ENCODE data around the gene SDK1. TPM values are rescaled to one million over a fixed set of nuclear protein-coding genes. Genes with fewer than 3 reads are reported as not detected.

The SDK1 gene
- total RNA-seq, 2 experiments from 2014 or later: 0.19 to 0.36 TPM

DNA sequence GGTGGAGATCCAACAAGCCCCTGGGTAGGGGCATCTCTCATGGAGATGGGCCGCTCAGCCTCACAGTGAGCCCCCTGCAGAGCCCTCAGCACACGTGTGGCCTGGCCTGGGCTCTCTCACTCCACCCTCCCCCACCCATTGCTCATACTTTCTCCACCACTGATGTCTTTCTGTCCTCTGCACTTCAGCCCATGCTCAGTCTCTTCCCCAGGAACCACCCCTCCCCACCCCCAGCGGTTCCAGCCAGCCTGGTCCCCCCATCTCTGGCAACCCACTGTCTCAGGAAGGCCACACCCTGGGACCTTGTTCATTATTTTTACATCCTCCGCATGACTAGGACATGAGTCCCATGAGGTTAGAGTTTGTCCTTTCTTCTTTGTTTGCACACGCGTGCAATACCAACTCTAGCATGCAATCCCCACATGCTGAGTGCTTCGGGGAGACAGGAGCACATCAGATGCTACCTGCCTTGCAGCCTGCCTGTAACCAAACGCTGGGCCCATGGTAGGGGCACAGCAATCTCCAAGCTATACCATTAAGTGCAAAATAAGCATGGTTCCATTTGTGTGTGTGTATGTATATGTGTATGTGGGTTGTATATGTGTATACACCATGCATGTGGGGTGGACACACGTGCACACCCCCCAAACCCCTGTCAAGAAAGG is 972.6 kb downstream of the SDK1 start:
- Histone ChIP-seq H4K20me1 (ENCODE audit: insufficient read depth, low read length) (no peaks in the 10 kb centered on the region), H2AFZ (ENCODE audit: low read length) (no peak overlapping the region), H3K9me2 (ENCODE audit: insufficient read depth, low read length) (no peaks in the 10 kb centered on the region), H3K4me3 (ENCODE audit: low read depth, low read length, poor library complexity, severe bottlenecking) (no peak overlapping the region), H3K4me2 (ENCODE audit: low read length) (no peak overlapping the region), H3K27ac (ENCODE audit: low read depth, low read length, poor library complexity, severe bottlenecking) (no peak overlapping the region), H3K4me1 (ENCODE audit: insufficient read depth, low read length, poor library complexity, severe bottlenecking) (no peaks in the 10 kb centered on the region), H3K9me3 (ENCODE audit: low read length) (no peaks in the 10 kb centered on the region), H3K36me3 (ENCODE audit: insufficient read depth, low read length) (no peaks in the 10 kb centered on the region), H3K79me2 (ENCODE audit: insufficient read depth, low read depth, low read length) (no peaks in the 10 kb centered on the region)
- TF ChIP-seq, protein P1, sequence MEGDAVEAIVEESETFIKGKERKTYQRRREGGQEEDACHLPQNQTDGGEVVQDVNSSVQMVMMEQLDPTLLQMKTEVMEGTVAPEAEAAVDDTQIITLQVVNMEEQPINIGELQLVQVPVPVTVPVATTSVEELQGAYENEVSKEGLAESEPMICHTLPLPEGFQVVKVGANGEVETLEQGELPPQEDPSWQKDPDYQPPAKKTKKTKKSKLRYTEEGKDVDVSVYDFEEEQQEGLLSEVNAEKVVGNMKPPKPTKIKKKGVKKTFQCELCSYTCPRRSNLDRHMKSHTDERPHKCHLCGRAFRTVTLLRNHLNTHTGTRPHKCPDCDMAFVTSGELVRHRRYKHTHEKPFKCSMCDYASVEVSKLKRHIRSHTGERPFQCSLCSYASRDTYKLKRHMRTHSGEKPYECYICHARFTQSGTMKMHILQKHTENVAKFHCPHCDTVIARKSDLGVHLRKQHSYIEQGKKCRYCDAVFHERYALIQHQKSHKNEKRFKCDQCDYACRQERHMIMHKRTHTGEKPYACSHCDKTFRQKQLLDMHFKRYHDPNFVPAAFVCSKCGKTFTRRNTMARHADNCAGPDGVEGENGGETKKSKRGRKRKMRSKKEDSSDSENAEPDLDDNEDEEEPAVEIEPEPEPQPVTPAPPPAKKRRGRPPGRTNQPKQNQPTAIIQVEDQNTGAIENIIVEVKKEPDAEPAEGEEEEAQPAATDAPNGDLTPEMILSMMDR (conservative IDR thresholded peaks at IDR 0.05; ENCODE audit: low read length): no peak
- no peak for TF ChIP-seq EZH2phosphoT487 (IDR thresholded peaks at IDR 0.05; ENCODE audit: borderline replicate concordance, low read depth, low read length)
- intact Hi-C loops (cut with micrococcal nuclease; ENCODE audit: unreplicated experiment): no loop called here
- DNase-seq (ENCODE audit: low spot score): no peak
- no TSS peak for BruUV-seq (replicated peaks)
- ChIA-PET POLR2A (interaction anchor here (0.6 kb wide), 1 partner anchor 20 kb away, joined by 4 read pairs; no protein-coding TSS in a partner anchor), CTCF (ENCODE audit: unreplicated experiment) (no interaction called here)

DNA sequence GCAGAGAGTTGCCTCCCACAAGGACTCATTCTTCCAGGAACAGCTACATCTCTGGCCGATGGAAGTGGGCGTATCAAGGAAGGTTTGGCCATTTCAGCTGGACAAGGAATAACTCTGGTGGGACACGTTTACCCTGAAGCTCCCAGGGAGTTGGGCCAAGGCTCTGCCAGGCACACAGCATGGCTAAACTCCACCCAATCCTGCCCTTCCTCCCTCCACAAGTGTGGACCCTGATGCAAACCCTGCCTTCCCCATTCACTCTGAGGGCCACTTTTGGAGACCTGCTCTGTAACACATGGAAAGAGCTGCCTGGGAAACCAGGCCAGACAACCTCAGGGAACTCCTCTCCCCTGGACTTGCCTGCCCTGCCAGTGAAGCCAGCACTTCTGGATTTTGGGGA is 973.2 kb downstream of the SDK1 start:
- TF ChIP-seq, protein P1 (conservative IDR thresholded peaks at IDR 0.05; ENCODE audit: low read length): no peak
- TF ChIP-seq EZH2phosphoT487 (IDR thresholded peaks at IDR 0.05; ENCODE audit: borderline replicate concordance, low read depth, low read length): no peak
- H3K4me1 ChIP-seq (ENCODE audit: insufficient read depth, low read length, poor library complexity, severe bottlenecking): no peaks in the 10 kb centered on the region
- H3K4me3 ChIP-seq (ENCODE audit: low read depth, low read length, poor library complexity, severe bottlenecking): no peak overlapping the region
- H3K9me2 ChIP-seq (ENCODE audit: insufficient read depth, low read length): no peaks in the 10 kb centered on the region
- H3K36me3 ChIP-seq (ENCODE audit: insufficient read depth, low read length): no peaks in the 10 kb centered on the region
- no peak overlapping the region for H3K27ac ChIP-seq (ENCODE audit: low read depth, low read length, poor library complexity, severe bottlenecking)
- H2AFZ ChIP-seq (ENCODE audit: low read length): no peak overlapping the region
- no peaks in the 10 kb centered on the region for H3K79me2 ChIP-seq (ENCODE audit: insufficient read depth, low read depth, low read length)
- intact Hi-C loops (cut with micrococcal nuclease; ENCODE audit: unreplicated experiment): no loop called here
- H3K9me3 ChIP-seq (ENCODE audit: low read length): no peaks in the 10 kb centered on the region
- ChIA-PET CTCF (ENCODE audit: unreplicated experiment) (no interaction called here), POLR2A (interaction anchor here (0.6 kb wide), 1 partner anchor 20 kb away, joined by 4 read pairs; no protein-coding TSS in a partner anchor)
- H3K4me2 ChIP-seq (ENCODE audit: low read length): no peak overlapping the region
- no peak for DNase-seq (ENCODE audit: low spot score)
- no peaks in the 10 kb centered on the region for H4K20me1 ChIP-seq (ENCODE audit: insufficient read depth, low read length)
- BruUV-seq (replicated peaks): no TSS peak

DNA sequence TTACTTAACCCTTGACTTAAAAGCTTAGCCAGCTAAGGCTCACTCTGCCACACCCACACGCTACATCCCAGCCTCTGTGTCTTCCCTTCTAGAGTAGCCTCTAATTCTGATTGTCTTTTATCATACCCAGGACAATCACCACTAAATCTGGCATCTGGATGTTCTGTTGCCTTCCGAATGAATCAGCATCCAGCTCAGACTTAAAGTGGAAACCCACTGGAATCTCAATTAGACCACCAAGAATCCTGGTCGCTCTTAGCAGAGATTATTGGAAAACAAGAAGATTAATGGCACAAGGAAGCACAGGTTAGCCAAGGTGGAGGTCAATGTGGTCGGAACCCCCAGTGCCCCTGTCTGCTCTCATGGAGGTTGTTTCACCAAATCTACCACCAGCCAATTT is 976.9 kb downstream of the SDK1 start:
- POLR2A ChIA-PET: no interaction called here
- Histone ChIP-seq H2AFZ (ENCODE audit: low read length) (no peak overlapping the region), H3K9me2 (ENCODE audit: insufficient read depth, low read length) (no peaks in the 10 kb centered on the region), H3K27ac (ENCODE audit: low read depth, low read length, poor library complexity, severe bottlenecking) (no peak overlapping the region), H4K20me1 (ENCODE audit: insufficient read depth, low read length) (no peaks in the 10 kb centered on the region), H3K9me3 (ENCODE audit: low read length) (no peaks in the 10 kb centered on the region), H3K36me3 (ENCODE audit: insufficient read depth, low read length) (no peaks in the 10 kb centered on the region), H3K4me2 (ENCODE audit: low read length) (no peak overlapping the region), H3K79me2 (ENCODE audit: insufficient read depth, low read depth, low read length) (no peaks in the 10 kb centered on the region), H3K4me1 (ENCODE audit: insufficient read depth, low read length, poor library complexity, severe bottlenecking) (no peaks in the 10 kb centered on the region), H3K4me3 (ENCODE audit: low read depth, low read length, poor library complexity, severe bottlenecking) (no peak overlapping the region)
- no peak for TF ChIP-seq EZH2phosphoT487 (IDR thresholded peaks at IDR 0.05; ENCODE audit: borderline replicate concordance, low read depth, low read length)
- BruUV-seq (replicated peaks): no TSS peak
- intact Hi-C loops (cut with micrococcal nuclease; ENCODE audit: unreplicated experiment): no loop called here
- no peak for DNase-seq (ENCODE audit: low spot score)
- CTCF ChIA-PET (ENCODE audit: unreplicated experiment): no interaction called here

Measured in OCI-LY7 (cell line).